SK-N-MC (cell line): ENCODE measurements around the gene C14orf132.

Source experiments
- EZH2 ChIP-seq: fragments of 200-600 bp; sonication (generic); IDR thresholded peaks from one replicate; pipeline ENCODE4 v1.6.1; 2017; ENCODE audit warnings: antibody characterized with exemption
- FOXP2 ChIP-seq: optimal IDR thresholded peaks from 2 replicates; pipeline ENCODE3; 2011; ENCODE audit warnings: mild to moderate bottlenecking, moderate library complexity; ENCODE audit not compliant: insufficient read depth; ENCODE audit errors: extremely low read length, control extremely low read depth
- POLR2AphosphoS5 ChIP-seq: IDR thresholded peaks from 2 replicates; pipeline ENCODE4 v1.6.1; 2012; ENCODE audit warnings: mild to moderate bottlenecking, low read depth, low read length, borderline replicate concordance

DNA sequence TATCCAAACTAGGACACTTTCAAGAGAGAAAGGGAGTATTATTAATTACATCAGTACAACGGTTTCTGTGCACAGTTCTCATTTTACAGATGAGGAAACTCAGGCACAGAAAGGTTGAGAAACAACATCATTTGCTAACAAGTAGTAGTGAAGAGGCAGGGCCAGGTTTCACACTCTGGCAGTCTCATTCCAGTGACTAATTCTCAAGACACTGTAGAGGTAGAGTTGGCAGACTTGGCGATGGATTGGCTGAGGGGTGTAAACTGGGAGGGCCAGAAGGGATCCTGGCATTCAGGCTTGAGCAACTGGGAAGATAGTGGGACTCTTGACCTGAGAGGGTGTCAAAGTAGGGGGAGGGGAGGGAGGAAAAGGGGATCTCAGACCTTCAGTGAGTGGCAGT is 91.7 kb downstream of the C14orf132 start:
- no peak for TF ChIP-seq POLR2AphosphoS5
- no peak for TF ChIP-seq EZH2
- no peak for TF ChIP-seq FOXP2
